GM19463 (cell line): ENCODE results near the gene DNAL1.

Source experiments
- ATAC-seq: cut with Tn5 transposase; IDR thresholded peaks from one replicate; pipeline ENCODE4 v1.9.1; 2021; ENCODE audit warnings: mild to moderate bottlenecking, moderate library complexity; ENCODE audit not compliant: unreplicated experiment

DNAL1 gene

DNA sequence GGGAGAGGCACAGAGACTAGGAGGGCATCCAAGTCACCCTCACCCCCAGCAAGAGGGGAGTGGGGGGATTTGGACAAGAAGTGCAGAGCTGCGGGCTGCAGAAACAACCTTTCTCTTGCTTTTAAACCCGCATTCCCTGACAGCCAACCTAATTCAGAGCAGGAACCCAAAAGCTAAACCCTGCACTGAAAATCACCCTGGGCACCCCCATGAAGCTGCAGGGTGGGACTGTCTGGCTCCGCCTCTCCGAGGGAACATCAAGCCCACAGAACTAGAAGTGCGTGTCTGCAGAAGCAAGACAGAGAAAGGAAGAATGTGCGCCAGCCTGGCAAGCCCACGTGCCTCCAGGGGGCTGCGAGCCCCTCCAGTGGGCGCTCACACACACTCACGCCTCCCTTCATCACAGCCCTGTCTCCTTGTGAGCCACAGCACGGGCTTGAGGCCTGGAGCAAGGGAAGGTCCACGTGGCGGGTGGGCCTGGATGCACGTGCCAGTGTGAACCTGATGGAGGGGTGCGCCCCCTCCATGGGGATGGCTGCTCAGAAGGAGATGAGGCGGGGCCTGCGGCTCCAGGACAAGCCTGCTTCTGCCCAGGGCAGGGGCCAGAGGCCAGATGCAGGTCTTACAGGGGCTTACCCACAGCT is 97.2 kb downstream of the DNAL1 start:
- ATAC-seq, result no peak

GRCh38 chr14:73742520-73743238 is 97.9 kb downstream of the DNAL1 start:
- no peak for ATAC-seq

- peak; percentile 51 for ATAC-seq
Measured at GRCh38 chr14:73743431-73743931, 98.7 kb downstream of the DNAL1 start.

DNA sequence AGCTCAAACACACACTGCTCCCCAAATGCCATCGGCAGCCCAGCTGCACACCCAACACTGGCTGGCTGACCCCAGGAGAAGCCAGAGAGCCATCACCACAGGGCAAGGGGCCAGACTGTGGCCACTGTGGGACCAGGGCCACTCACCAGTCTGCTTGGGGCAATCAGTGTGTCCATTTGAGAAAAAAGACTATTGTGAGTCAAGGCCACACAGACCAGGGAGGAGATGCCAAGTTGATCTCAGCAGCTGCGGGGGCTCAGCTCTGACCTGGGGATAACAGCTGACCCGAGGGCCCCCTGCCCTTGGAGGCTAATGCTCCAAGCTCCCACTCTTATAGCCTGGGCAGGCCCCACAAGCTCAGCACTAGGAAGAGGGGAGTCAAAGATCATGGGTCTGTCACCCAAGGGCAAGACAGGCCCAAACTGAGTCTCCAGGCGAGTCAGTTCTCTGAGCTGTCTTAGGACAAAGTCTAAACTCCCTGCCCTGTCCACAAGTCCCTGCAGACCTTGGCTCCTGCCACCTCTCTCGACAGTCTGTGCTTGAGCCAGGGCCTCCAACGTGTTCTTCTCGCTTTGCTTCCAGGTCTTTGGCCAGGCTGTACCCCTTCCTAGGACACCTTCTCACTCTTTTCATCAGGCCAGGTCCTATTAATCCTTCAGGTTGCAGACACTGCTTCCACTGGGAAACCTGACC is 99.5 kb downstream of the DNAL1 start:
- ATAC-seq, result no peak

DNA sequence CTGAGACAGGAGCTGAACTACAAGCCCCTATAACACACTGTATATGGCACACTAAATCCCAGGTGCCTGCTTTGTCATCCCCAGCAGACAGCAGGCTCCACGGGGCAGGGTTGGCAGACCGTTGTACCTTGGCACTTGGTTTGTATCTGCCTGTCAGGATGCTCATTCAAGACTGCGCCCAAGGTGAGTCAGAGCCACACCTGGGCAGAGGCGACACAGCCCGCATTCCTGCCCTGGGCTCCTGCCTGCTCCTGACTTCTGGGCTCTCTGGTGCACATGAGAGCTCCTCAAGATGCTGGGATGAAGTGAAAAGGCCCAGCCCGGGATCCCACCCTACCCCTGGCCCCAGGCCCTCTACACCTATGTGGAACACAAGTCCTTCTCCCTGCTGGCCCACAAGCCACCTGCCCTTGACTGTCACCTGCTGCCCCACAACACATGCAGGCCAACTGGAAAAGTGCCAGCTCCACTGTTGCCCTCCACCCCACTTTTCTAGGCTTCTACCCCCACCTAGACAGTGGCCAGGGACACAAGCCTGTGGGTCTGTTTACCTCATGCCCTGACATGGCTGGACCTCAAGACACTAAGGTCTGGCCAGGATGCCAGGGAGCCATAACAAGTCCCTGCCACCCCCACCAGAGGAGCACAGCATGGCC is 100.2 kb downstream of the DNAL1 start:
- ATAC-seq, result no peak

DNA sequence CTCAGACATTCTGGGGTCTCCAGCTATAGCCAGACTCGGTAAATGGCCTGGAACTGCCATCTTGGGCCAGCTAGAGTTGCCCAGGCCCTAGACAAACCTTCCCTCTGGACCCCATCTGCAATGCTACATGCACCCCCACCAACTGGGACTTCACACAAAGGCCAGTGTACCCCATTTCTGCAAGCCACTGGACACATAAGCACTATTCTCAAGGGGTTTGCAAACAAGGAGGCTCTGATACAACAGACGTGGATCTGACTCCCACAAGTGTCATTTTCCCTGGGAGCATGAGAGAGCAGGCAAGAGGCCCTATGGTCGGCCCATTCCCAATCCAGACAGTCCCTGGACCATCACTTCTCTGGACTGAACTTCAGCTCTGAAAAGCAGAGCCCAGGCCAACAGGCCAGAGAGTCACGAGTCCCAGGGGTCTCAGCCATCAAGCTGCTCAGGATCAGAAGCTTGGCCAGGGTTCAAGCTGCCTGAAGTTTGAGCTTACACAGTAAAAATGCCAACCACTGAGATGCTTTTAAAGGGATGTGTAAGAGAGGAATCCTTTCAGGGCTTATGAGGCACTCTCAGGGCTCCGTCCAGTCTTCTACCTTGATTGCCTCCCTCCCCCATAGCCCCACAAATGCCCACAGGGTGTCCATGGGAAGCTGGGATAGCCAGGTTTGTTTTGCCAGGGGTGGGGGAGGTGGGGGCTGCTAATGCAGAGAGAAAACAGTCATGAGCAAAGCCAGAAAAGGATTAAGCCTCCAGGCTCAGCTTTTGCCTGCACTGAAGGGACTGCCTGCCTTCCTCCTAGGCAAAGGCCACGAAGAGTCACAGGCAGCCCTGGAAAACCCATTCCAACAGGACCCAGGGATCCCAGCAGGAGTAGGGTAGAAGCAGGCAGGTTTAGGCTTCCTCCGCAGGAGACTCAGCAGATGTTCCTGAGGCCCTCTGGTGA is 101.1 kb downstream of the DNAL1 start:
- ATAC-seq, result no peak

DNA sequence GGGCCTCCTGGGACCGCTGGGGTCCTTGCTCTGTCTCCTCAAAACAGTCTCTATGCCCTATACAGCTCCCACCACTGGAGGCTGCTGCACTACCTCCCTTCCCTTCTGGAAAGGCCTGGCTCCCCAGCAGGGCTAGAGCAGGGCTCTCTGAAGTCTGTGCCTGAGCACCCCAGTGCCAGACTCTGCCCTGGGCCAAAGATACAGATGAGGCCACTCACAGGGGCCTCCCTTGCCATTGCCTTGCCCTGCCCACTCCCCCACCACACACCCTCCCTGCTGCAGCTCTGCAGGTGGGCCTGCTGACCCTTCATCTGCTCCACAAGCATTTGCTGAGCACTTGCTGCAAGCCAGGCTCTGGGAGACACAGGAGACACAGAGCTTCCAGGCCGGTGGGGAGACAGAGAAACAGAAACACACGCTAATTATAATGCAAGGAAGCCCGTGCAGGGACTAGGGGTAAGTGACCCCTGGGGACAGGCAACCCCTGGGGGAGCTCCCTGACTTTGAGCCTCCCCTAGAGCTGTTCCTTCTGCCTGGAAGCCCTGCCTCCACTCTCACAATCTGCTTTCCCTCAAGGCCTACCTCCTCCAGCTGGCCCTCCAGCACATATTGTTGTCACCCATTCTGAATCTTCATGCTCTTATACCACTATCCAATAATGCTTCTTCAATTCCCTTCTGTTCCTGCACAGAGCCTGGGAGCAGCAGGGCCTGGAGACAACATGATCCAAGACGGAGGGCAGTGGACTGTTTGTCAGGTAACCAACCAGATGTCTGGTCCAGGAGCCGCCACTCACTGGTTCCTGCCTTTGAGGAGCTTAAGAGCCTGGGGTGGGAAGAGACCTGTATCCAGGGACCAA is 102.0 kb downstream of the DNAL1 start:
- ATAC-seq, result no peak

GRCh38 chr14:73747379-73748211 is 102.8 kb downstream of the DNAL1 start:
- ATAC-seq, result no peak

GRCh38 chr14:73748858-73749357 is 104.1 kb downstream of the DNAL1 start:
- no peak for ATAC-seq

GRCh38 chr14:73749706-73750530 is 105.1 kb downstream of the DNAL1 start:
- ATAC-seq, result no peak

DNA sequence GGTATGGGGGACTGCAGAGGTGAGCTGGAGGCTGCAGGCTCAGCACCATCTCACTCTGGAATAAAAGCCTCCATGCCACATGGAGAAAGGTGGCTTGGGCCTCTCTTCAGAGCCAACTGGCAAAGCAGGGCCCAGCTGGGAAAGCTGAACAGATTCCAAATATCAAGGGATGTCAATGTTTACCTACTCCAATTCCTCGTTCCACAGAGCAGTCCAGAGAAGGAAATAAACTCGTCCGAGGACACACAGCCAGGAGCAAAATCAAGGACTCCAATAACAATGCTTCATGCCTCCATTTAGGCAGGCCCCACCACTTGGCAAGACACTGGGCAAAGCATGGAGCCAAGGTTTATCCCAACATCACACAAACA is 105.7 kb downstream of the DNAL1 start:
- ATAC-seq, result no peak

DNA sequence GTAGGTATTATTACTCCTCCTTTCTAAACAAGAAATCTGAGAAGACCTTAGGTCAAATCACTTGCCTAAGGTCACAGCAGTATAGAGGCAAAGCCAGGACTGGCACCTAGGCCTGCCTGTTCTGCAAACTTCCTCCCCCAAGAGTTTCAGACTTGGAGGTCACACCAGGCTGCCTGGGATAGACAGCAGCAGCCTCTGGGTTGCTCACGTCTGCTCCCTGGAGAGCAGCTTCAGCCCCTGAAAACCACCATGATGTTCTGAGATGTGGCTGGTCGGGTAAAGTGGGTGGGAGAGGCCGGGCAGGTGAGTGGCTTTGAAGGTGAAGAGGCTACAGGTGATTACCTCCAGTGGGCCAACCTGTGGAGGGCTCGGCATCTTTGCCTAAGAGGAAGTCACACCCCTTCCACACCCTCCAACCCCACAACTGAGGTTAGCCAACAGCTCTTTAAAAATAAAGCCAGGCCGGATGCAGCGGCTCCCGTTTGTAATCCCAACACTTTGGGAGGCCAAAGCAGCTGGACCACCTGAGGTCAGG is 106.4 kb downstream of the DNAL1 start:
- ATAC-seq, result no peak

DNA sequence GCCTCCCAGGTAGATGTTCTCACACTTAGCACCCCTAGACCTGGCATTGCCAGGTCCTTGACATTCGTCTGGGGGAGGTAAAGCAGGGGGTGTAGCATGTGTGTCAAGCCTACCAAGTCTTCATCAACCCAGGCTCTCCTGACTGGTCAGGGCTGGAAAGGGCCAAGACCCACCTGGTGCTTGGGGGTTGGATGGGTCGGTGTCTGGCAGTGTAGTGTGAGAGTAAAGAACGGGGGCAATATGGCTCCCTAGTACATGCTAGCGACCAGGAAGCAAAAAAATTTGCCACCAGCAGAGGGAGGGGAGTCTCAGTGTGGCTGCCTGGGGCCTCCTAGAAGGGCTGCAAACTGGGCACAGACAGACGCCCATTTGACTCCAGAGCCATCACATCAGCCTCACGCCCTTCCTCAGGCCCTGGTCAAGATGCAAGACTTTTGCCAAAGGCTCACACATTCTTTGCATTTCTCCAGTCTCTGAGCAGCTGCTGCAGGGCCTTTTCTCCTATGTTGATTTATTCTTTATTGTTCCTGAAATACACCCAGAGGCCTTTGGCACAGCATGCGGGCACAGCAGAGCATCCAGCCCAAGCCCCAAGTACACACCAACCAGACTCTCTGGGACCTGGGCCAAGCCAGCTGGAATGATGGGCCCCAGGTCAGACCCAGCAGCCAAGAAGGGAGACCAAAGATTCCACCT is 107.7 kb downstream of the DNAL1 start:
- ATAC-seq, result no peak
